GM18873 (cell line): ENCODE measurements around the gene MCM8.
"Not testable (repeated sequence)": the region's sequence is repeated elsewhere in the genome, so short reads cannot be mapped to it uniquely, and the experiment has no call there.

Experiments used
- ATAC-seq: cut with Tn5 transposase; IDR thresholded peaks from one replicate; pipeline ENCODE4 v1.9.1; 2021; ENCODE audit warnings: mild to moderate bottlenecking, moderate library complexity, moderate number of reproducible peaks; ENCODE audit not compliant: unreplicated experiment, low FRiP score

MCM8 gene

GRCh38 chr20:5991623-5992441 is 41.4 kb downstream of the MCM8 start:
- no peak for ATAC-seq

DNA sequence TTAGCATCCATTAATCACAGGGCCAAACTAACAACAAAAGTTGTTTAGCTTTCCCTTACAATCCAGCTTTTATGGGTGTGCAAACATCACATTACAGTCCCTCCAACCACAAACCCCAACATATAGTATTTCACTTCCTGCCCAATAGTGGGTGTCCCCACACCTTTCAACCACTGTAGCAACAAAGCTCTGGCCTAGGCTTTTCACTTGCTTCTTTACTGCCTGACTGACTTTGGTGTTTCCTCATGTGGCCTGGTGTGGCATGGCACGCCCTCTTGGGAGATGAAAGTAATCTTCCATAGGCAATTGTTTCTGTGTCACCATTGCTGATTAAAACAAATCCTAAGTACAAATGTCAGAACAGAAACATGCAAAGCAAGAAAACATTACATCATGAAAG is 46.3 kb downstream of the MCM8 start:
- ATAC-seq = no peak

GRCh38 chr20:5999783-6000182 is 49.3 kb downstream of the MCM8 start:
- ATAC-seq = no peak

DNA sequence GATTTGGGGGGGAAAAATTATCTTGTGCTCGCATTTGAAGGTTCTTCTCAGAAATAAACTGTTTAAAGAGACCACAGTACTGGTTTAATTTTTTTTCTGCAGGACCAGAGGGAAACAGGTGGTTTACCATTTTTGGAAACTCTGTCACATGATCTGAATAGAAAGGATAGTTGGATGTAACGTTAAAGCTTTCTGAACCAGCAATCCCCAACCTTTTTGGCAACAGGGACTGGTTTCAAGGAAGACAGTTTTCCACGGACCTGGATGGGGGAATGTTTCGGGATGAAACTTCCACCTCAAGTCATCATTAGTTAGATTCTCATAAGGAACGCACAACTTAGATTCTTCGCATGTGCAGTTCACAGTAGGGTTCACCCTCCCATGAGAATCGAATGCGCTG is 50.4 kb downstream of the MCM8 start:
- no peak for ATAC-seq

- peak; percentile 3 for ATAC-seq
Measured at GRCh38 chr20:6006603-6006949, 56.1 kb downstream of the MCM8 start.

DNA sequence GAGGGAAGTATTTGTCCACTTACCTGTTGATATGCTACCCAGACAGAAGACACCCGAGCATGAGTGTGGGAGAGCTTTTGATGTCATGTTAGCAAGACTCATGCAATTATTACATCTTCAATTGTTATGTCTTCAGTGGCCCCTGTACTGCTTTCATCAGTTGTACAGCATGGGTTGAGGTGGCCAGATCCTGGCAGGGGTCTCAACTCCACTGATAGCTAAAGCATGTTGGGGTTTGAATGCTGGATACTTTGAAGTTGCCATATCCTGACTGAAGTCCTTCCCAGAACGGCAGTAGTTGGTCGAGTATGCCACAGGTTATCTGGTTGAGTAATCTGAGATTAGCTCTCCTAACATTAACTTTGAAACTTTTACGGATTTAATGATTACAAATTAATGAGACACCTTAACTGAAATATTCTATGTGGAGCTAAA is 56.7 kb downstream of the MCM8 start:
- no peak for ATAC-seq

- no peak for ATAC-seq
Measured at GRCh38 chr20:6007529-6008103, 57.2 kb downstream of the MCM8 start.

DNA sequence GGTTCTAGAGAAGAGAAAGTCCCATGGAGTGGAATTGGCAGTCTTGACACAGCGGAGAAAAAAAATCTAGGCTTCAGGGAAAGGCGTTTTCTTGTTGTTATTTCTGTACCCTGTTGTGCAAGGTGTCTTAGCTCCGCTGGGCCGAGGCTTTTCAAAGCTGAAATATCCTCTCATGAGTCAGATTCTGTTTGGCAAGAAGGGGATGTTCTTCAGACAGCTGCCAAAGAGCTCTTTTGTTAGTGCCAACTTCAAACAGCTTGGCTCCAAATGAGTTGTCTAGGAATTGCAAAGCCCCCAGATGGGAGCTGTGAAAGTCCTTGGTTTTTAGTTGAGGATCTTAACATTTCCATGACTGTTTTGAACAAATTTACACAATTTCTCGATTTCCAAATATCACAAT is 57.8 kb downstream of the MCM8 start:
- ATAC-seq = no peak

DNA sequence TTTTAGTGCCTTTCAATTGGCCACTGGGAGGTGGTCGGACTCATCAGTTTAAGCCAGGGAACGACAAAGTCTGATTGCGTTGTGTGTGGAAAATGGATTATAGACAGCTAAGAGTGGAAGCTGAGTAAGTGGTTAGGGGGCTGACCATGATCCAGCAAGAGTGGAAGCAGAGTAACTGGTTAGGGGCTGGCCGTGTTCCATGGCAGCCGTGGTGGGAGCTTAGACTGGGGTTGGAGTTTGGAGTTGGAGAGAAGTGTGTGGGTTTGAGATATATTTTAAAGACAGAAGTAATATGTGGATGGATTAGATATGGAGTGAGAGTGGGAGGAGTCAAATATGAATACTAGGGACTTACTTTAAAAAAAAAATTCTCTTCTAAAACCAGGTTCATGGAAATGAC is 61.7 kb downstream of the MCM8 start:
- ATAC-seq = no peak

GRCh38 chr20:6014017-6014416 is 63.6 kb downstream of the MCM8 start:
- no peak for ATAC-seq

DNA sequence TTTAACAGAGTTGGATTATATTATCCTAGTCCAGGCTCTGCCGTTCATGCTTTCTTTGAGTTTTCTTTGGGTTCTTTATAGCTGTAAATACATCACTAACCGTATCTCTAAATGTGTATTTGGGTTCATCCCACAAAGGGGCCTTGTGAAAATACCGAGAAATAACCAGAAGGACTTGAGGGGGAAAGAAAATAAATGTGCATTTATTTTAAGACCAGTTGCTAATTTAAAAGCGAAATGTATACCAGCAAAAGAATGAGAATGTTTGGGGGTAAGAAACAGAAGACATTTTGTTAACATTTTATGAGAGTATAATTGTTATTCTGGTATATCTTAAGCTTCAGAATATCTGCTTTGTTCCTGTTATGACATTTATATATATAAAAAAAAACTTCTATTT is 64.5 kb downstream of the MCM8 start:
- no peak for ATAC-seq

DNA sequence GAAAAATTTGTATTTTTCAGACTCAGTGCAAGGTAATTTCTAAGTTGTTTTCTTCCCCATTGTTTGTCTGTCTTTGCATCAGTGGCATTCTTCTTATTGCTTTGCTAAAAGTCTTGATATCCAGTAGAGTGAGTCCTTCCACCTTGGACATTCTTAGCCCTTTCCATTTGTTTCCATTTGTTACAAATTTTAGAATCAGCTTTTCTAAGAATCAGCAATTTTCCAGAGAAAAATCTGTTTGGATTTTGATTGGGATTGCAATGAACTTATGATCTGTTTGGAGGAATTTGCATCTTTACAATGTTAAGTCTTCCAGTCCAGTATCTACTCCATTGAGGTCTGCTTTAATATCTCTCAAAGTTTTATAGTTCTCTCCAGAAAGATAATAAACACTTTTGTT is 67.0 kb downstream of the MCM8 start:
- ATAC-seq = no peak

GRCh38 chr20:6017880-6018279 is 67.4 kb downstream of the MCM8 start:
- ATAC-seq = no peak

GRCh38 chr20:6024768-6025167 is 74.3 kb downstream of the MCM8 start:
- no peak for ATAC-seq

GRCh38 chr20:6026051-6026450 is 75.6 kb downstream of the MCM8 start:
- ATAC-seq = no peak

GRCh38 chr20:6028818-6029217 is 78.4 kb downstream of the MCM8 start:
- no peak for ATAC-seq

DNA sequence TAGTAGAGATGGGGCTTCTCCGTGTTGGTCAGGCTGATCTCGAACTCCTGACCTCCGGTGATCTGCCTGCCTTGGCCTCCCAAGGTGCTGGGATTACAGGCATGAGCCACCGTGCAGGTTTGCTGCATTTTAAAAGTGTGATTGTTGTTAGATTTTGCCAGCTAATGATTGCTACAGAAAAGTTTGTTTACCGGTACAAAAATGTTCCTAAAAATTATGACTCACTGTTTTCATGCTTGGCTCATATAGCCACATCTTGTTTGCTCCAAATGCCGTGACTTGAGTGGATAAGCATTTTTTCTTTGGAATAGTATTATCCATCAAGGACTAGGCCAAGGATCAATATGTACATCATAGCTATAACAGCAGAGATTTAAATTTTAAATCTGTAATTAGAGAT is 79.1 kb downstream of the MCM8 start:
- no peak for ATAC-seq

DNA sequence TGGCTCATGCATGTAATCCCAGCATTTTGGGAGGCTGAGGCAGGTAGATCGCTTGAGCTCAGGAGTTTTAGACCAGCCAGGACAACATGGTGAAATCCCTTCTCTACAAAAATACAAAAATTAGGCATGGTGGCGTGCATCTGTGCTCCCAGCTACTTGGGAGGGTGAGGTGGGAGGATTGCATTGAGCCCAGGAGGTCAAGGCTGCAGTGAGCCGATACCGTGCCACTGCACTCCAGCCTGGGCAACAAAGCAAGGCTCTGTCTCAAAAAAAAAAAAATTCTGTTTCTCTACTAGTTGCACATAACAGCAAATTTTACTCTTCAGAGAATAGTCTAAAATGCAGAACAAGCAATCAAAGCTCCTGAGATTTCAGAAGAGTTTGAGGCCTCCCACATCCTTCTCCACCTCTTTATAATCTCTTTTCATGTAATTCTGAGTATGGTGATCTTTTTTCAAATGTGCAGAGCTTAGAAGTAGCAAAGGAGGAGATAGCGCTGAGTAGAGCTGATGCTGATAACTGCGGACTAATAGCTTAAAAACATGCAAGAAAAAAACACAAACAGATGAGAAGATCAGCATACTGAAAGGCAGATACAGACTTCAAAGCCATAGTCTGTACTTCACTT is 80.1 kb downstream of the MCM8 start:
- ATAC-seq = no peak

- ATAC-seq = not testable (repeated sequence)
Measured at GRCh38 chr20:6032907-6033306, 82.5 kb downstream of the MCM8 start.

DNA sequence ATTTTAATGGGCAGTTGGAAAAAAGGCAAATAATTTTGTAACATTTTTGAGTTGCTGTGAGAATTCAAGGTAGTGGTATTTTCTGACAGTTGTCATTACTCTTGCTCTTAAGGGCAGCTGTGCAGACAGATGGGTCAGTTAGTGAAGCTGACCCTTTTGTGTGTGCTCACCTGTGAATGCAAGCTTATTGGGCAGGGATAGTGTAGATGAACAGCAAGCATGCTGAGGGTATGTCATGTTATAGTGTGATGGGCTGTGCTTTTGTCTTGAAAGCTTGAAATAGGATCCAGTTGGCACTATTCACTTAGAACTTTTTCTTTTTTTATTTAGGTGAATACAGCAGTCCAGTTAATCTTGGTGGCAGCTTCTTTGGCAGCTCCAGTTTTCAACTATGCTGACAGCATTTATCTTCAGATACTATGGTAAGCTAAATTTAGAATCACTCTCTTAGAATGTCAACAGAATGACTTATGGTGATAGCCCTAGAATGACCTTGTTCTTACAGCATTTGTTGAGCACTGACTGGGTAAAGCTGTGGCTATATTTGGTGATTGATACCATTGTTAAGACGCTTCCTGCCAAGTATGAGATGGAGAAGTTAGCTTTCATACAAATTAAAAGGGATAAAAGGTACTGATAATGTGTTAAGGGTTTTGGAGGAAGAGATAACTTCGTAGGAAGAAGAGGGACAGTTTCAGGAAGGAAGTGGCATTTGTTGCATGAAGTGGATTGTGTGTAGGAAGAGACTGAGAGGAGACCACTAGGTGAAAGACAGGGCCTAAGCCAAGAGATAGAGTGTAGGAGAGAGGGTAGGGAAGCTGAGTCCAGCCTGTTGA is 83.9 kb downstream of the MCM8 start:
- no peak for ATAC-seq

GRCh38 chr20:6036213-6036612 is 85.8 kb downstream of the MCM8 start:
- ATAC-seq = no peak
